HepG2 (cell line): ENCODE results near the gene IGDCC3.

Experiments
- MATR3 ChIP-seq: sonication (generic); formaldehyde crosslinking; IDR thresholded peaks from 2 replicates; pipeline ENCODE4 v1.4.0; 2020; ENCODE audit warnings: missing genetic modification reagents
- SMARCC2 ChIP-seq: fragments of 450-650 bp; IDR thresholded peaks from 2 replicates; pipeline ENCODE4 v1.6.1; 2017; ENCODE audit warnings: antibody characterized with exemption, mild to moderate bottlenecking
- SUZ12 ChIP-seq: fragments of 150-350 bp; IDR thresholded peaks from 2 replicates; pipeline ENCODE4 v1.6.1; 2014; ENCODE audit warnings: low read depth, low read length
- TF ChIP-seq, protein P1 (sequence below): sonication (generic); formaldehyde crosslinking; IDR thresholded peaks from 2 replicates; pipeline ENCODE4 v1.9.0; 2021; ENCODE audit warnings: mild to moderate bottlenecking, missing genetic modification reagents

DNA sequence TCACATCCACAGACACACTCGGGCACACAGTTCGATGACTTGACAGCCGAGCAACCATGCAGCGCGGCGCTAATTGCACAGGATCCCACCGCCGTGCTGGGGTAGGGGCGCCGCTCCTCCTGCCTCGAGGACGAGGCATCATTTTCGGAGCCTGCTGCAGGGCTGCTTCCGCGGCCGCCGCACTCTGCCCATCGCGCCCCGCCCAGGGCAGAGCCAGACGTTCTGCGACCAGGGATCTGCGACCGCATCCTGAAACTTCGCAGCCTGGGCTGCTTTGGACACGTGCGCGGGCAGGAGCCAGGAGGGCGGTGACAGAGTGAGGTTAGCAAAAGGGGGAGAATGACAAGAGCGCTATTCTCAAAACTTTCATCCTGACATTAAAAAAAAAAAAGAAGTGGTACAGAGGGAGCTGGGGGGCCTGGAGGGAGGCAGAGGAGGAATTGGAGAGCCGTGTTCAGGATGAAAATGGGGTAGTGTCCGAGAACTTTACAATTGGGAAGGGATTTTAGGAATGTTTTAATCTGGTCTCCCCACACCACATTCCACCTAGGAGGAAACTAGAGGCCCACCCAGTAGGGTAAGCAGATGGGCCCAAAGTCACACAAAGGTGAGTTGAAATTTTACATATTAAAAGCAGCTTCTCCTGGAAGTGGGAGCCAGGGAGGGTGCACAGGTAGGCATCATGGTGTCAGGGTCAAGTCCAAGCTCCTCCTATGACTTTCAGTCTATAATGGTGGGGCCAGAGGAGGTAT is 15.9 kb downstream of the IGDCC3 start:
- TF ChIP-seq SUZ12 = no peak
- TF ChIP-seq, protein P1, sequence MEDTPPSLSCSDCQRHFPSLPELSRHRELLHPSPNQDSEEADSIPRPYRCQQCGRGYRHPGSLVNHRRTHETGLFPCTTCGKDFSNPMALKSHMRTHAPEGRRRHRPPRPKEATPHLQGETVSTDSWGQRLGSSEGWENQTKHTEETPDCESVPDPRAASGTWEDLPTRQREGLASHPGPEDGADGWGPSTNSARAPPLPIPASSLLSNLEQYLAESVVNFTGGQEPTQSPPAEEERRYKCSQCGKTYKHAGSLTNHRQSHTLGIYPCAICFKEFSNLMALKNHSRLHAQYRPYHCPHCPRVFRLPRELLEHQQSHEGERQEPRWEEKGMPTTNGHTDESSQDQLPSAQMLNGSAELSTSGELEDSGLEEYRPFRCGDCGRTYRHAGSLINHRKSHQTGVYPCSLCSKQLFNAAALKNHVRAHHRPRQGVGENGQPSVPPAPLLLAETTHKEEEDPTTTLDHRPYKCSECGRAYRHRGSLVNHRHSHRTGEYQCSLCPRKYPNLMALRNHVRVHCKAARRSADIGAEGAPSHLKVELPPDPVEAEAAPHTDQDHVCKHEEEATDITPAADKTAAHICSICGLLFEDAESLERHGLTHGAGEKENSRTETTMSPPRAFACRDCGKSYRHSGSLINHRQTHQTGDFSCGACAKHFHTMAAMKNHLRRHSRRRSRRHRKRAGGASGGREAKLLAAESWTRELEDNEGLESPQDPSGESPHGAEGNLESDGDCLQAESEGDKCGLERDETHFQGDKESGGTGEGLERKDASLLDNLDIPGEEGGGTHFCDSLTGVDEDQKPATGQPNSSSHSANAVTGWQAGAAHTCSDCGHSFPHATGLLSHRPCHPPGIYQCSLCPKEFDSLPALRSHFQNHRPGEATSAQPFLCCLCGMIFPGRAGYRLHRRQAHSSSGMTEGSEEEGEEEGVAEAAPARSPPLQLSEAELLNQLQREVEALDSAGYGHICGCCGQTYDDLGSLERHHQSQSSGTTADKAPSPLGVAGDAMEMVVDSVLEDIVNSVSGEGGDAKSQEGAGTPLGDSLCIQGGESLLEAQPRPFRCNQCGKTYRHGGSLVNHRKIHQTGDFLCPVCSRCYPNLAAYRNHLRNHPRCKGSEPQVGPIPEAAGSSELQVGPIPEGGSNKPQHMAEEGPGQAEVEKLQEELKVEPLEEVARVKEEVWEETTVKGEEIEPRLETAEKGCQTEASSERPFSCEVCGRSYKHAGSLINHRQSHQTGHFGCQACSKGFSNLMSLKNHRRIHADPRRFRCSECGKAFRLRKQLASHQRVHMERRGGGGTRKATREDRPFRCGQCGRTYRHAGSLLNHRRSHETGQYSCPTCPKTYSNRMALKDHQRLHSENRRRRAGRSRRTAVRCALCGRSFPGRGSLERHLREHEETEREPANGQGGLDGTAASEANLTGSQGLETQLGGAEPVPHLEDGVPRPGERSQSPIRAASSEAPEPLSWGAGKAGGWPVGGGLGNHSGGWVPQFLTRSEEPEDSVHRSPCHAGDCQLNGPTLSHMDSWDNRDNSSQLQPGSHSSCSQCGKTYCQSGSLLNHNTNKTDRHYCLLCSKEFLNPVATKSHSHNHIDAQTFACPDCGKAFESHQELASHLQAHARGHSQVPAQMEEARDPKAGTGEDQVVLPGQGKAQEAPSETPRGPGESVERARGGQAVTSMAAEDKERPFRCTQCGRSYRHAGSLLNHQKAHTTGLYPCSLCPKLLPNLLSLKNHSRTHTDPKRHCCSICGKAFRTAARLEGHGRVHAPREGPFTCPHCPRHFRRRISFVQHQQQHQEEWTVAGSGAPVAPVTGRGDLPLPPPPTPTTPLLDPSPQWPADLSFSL (CRISPR knock-in tag) = no peak
- no peak for TF ChIP-seq MATR3
- TF ChIP-seq SMARCC2 = no peak
